Measurements from ENCODE around the gene TRNP1.

- no peak for TF ChIP-seq CTCF (conservative IDR thresholded peaks at IDR 0.05)
- no peak for TF ChIP-seq EZH2 (IDR thresholded peaks at IDR 0.05; ENCODE audit: low read depth)
Measured at GRCh38 chr1:27049607-27050006, 56.1 kb downstream of the TRNP1 start.

Data from PC-9 (cell line).